ENCODE data around the gene GLYATL3.

The GLYATL3 gene

GRCh38 chr6:49462071-49462470 lies 37.7 kb upstream of the GLYATL3 start:
- Histone ChIP-seq H3K4me3 (ENCODE audit: low read depth, low read length) (peak overlapping the region; percentile 67), H3K36me3 (ENCODE audit: control insufficient read depth, insufficient read depth, low read length) (no peaks in the 10 kb centered on the region), H3K9me3 (ENCODE audit: control insufficient read depth, low read length) (no peaks in the 10 kb centered on the region), H3K4me2 (ENCODE audit: low read length) (peak overlapping the region; percentile 90), H2AFZ (peak overlapping the region; percentile 82), H3K4me1 (peaks cover 5% of the 10 kb centered on the region), H3K27ac (no peak overlapping the region), H3K79me2 (peaks cover 8% of the 10 kb centered on the region), H3K9ac (no peak overlapping the region), H3K27me3 (ENCODE audit: control insufficient read depth, insufficient read depth, low read length) (no peaks in the 10 kb centered on the region)
- no peak for TF ChIP-seq CTCF (IDR thresholded peaks at IDR 0.05)

GRCh38 chr6:49462599-49462926 lies 37.2 kb upstream of the GLYATL3 start:
- H3K79me2 ChIP-seq = peaks cover 8% of the 10 kb centered on the region
- no peaks in the 10 kb centered on the region for H3K36me3 ChIP-seq (ENCODE audit: control insufficient read depth, insufficient read depth, low read length)
- peak overlapping the region; percentile 65 for H3K9ac ChIP-seq
- no peak for TF ChIP-seq CTCF (IDR thresholded peaks at IDR 0.05)
- H2AFZ ChIP-seq = peak overlapping the region; percentile 82
- peaks cover 5% of the 10 kb centered on the region for H3K4me1 ChIP-seq
- no peaks in the 10 kb centered on the region for H3K27me3 ChIP-seq (ENCODE audit: control insufficient read depth, insufficient read depth, low read length)
- peak overlapping the region; percentile 90 for H3K4me2 ChIP-seq (ENCODE audit: low read length)
- H3K4me3 ChIP-seq (ENCODE audit: low read depth, low read length) = peak overlapping the region; percentile 67
- no peaks in the 10 kb centered on the region for H3K9me3 ChIP-seq (ENCODE audit: control insufficient read depth, low read length)
- H3K27ac ChIP-seq = peak overlapping the region; percentile 71

GRCh38 chr6:49462927-49463611 lies 36.7 kb upstream of the GLYATL3 start, which contains the start of the genes CENPQ and MMUT:
Gene CENPQ, plus strand, starts transcription at chr6:49463370. Its CDS starts 6,807 bp downstream, at chr6:49470177.
Gene MMUT, minus strand, starts transcription at chr6:49463253. Its CDS starts 3,787 bp downstream, at chr6:49459466.
- peak within 1 kb of the TSS; percentile 82 for H2AFZ ChIP-seq
- peaks cover 8% of the 10 kb centered on the region for H3K79me2 ChIP-seq
- H3K9me3 ChIP-seq (ENCODE audit: control insufficient read depth, low read length) = no peaks in the 10 kb centered on the region
- peak within 1 kb of the TSS; percentile 65 for H3K9ac ChIP-seq
- peak within 1 kb of the TSS; percentile 71 for H3K27ac ChIP-seq
- H3K36me3 ChIP-seq (ENCODE audit: control insufficient read depth, insufficient read depth, low read length) = no peaks in the 10 kb centered on the region
- H3K4me2 ChIP-seq (ENCODE audit: low read length) = peak within 1 kb of the TSS; percentile 90
- no peak for TF ChIP-seq CTCF (IDR thresholded peaks at IDR 0.05)
- H3K4me3 ChIP-seq (ENCODE audit: low read depth, low read length) = peak within 1 kb of the TSS; percentile 67
- no peaks in the 10 kb centered on the region for H3K27me3 ChIP-seq (ENCODE audit: control insufficient read depth, insufficient read depth, low read length)
- peaks cover 5% of the 10 kb centered on the region for H3K4me1 ChIP-seq

GRCh38 chr6:49463612-49463967 lies 36.1 kb upstream of the GLYATL3 start:
- H3K4me2 ChIP-seq (ENCODE audit: low read length) = peak overlapping the region; percentile 90
- no peak for TF ChIP-seq CTCF (IDR thresholded peaks at IDR 0.05)

GRCh38 chr6:49464691-49465090 lies 35.0 kb upstream of the GLYATL3 start:
- Histone ChIP-seq H3K4me3 (ENCODE audit: low read depth, low read length) (no peak overlapping the region), H2AFZ (no peak overlapping the region), H3K9ac (no peak overlapping the region), H3K4me2 (ENCODE audit: low read length) (no peak overlapping the region), H3K36me3 (ENCODE audit: control insufficient read depth, insufficient read depth, low read length) (no peaks in the 10 kb centered on the region), H3K27ac (no peak overlapping the region), H3K27me3 (ENCODE audit: control insufficient read depth, insufficient read depth, low read length) (no peaks in the 10 kb centered on the region), H3K9me3 (ENCODE audit: control insufficient read depth, low read length) (no peaks in the 10 kb centered on the region), H3K79me2 (peaks cover 8% of the 10 kb centered on the region), H3K4me1 (peaks cover 5% of the 10 kb centered on the region)
- no peak for TF ChIP-seq CTCF (IDR thresholded peaks at IDR 0.05)

More at GRCh38 chr6:49463612-49463967, 36.1 kb upstream of the GLYATL3 start:
- peak overlapping the region; percentile 71 for H3K27ac ChIP-seq
- H3K4me3 ChIP-seq (ENCODE audit: low read depth, low read length) = peak overlapping the region; percentile 67
- no peaks in the 10 kb centered on the region for H3K27me3 ChIP-seq (ENCODE audit: control insufficient read depth, insufficient read depth, low read length)
- H3K4me1 ChIP-seq = peaks cover 5% of the 10 kb centered on the region
- H3K9me3 ChIP-seq (ENCODE audit: control insufficient read depth, low read length) = no peaks in the 10 kb centered on the region
- peak overlapping the region; percentile 82 for H2AFZ ChIP-seq
- H3K9ac ChIP-seq = no peak overlapping the region
- peaks cover 8% of the 10 kb centered on the region for H3K79me2 ChIP-seq
- H3K36me3 ChIP-seq (ENCODE audit: control insufficient read depth, insufficient read depth, low read length) = no peaks in the 10 kb centered on the region

Measured in parathyroid adenoma (tissue), 2 donors.